NT2/D1 (cell line): ENCODE results near the gene ADSS1.

Source experiments
- SUZ12 ChIP-seq: IDR thresholded peaks from 2 replicates; pipeline ENCODE4 v1.6.1; 2011; ENCODE audit not compliant: insufficient read length, insufficient read depth; ENCODE audit errors: extremely low read depth
- YY1 ChIP-seq: IDR thresholded peaks from 2 replicates; pipeline ENCODE4 v1.6.1; 2011; ENCODE audit not compliant: insufficient read length, insufficient read depth
- ZNF274 ChIP-seq: IDR thresholded peaks from 2 replicates; pipeline ENCODE4 v1.6.1; 2011; ENCODE audit warnings: mild to moderate bottlenecking, low read depth, low read length

DNA sequence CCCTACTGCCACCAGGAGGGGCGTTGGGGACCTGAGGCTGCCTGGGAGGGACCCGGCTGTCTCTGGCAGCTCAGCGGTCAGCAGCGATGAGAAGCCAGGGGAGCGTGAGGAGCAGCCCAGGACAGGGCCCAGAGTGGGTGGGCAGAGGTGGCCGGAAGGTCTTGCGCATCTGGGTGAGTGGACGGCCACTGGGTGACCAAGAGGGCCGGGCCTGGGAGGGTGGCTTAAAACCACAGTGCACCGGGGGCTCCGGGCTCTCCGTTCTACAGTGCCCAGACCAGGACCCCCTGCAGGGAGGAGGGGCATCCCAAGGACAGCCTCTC is 24.6 kb upstream of the ADSS1 start:
- TF ChIP-seq ZNF274 (no peak), YY1 (no peak), SUZ12 (no peak)
